Measurements from ENCODE around the gene PTTG1IP.

GRCh38 chr21:44804762-44805161, 68.7 kb downstream of the PTTG1IP start:
- TF ChIP-seq, protein P1, sequence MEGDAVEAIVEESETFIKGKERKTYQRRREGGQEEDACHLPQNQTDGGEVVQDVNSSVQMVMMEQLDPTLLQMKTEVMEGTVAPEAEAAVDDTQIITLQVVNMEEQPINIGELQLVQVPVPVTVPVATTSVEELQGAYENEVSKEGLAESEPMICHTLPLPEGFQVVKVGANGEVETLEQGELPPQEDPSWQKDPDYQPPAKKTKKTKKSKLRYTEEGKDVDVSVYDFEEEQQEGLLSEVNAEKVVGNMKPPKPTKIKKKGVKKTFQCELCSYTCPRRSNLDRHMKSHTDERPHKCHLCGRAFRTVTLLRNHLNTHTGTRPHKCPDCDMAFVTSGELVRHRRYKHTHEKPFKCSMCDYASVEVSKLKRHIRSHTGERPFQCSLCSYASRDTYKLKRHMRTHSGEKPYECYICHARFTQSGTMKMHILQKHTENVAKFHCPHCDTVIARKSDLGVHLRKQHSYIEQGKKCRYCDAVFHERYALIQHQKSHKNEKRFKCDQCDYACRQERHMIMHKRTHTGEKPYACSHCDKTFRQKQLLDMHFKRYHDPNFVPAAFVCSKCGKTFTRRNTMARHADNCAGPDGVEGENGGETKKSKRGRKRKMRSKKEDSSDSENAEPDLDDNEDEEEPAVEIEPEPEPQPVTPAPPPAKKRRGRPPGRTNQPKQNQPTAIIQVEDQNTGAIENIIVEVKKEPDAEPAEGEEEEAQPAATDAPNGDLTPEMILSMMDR (IDR thresholded peaks at IDR 0.05), result no peak
- no peak for TF ChIP-seq POLR2A (IDR thresholded peaks at IDR 0.05)

Measured in sigmoid colon (tissue), 3 donors.